ENCODE results near the gene UTS2B.

GRCh38 chr3:191362037-191362436, 31.7 kb upstream of the UTS2B start:
- TF ChIP-seq ZFX (IDR thresholded peaks at IDR 0.05; ENCODE audit: borderline replicate concordance) (no peak), CTCF (IDR thresholded peaks at IDR 0.05) (no peak)
